Gastrocnemius medialis (tissue), 4 donors: Measurements from ENCODE around the gene KIF4B.
"Not testable (repeated sequence)": the region's sequence is repeated elsewhere in the genome, so short reads cannot be mapped to it uniquely, and the experiment has no call there.

Source experiments
- CTCF ChIP-seq, 5 experiments: fragments of 450-650 bp in 3 of 5; fragments of 200-600 bp in 2 of 5; sonication (generic) in 2 of 5; IDR thresholded peaks in 4 of 5; conservative IDR thresholded peaks in 1 of 5; 1 replicate in 4 of 5; 2 replicates in 1 of 5; pipeline ENCODE4 v1.5.1; 2016 to 2019; ENCODE audit warnings: antibody characterized with exemption in 5 of 5, mild to moderate bottlenecking in 3 of 5, moderate library complexity in 3 of 5
- POLR2A ChIP-seq, 2 donors: fragments of 450-650 bp; IDR thresholded peaks; one replicate each; pipeline ENCODE4 v1.6.1; 2017; ENCODE audit warnings: antibody characterized with exemption in 2 of 2, mild to moderate bottlenecking in 2 of 2, moderate library complexity in 2 of 2

GRCh38 chr5:155034145-155034744 lies 20.7 kb downstream of the KIF4B start:
- TF ChIP-seq CTCF (IDR thresholded peaks at IDR 0.05 in 4 of 5, conservative IDR thresholded peaks at IDR 0.05 in 1 of 5); POLR2A (IDR thresholded peaks at IDR 0.05): not testable (repeated sequence)
